ENCODE data around the gene TANK. TPM values are rescaled to one million over a fixed set of nuclear protein-coding genes. Genes with fewer than 3 reads are reported as not detected.

TANK gene
- total RNA-seq, 6 donors from 2014 or later = 41.9 to 214 (median 75.0) TPM

GRCh38 chr2:161228511-161229240, 68.4 kb downstream of the TANK start:
- Histone ChIP-seq H3K4me3 (no peak overlapping the region), H3K4me1 (no peaks in the 10 kb centered on the region), H3K27me3 (no peaks in the 10 kb centered on the region), H3K27ac (no peak overlapping the region), H3K9me3 (no peaks in the 10 kb centered on the region), H3K36me3 (peaks cover 0 to 81% (median 23%) of the 10 kb centered on the region in 4 donors)
- ATAC-seq (ENCODE audit: low FRiP score in 2 of 2) = peak; percentile 31 to 78
- DNase-seq = no peak
- TF ChIP-seq EP300 (IDR thresholded peaks at IDR 0.05) (peak in 2 of 4 donors; percentile 1 to 33), POLR2AphosphoS5 (IDR thresholded peaks at IDR 0.05) (no peak)
- 81 to 82% methylated on average over 6 of the region's 6 CpGs for WGBS, 2 donors

GRCh38 chr2:161230959-161231358, 70.7 kb downstream of the TANK start:
- Histone ChIP-seq H3K4me3 (no peak overlapping the region), H3K4me1 (no peaks in the 10 kb centered on the region), H3K27ac (no peak overlapping the region), H3K27me3 (no peaks in the 10 kb centered on the region), H3K36me3 (peaks cover 0 to 67% (median 18%) of the 10 kb centered on the region in 4 donors), H3K9me3 (no peaks in the 10 kb centered on the region)
- no peak for DNase-seq
- WGBS, 2 donors = 76 to 78% methylated on average over 4 of the region's 4 CpGs
- TF ChIP-seq POLR2AphosphoS5 (IDR thresholded peaks at IDR 0.05) = no peak
- ATAC-seq (ENCODE audit: low FRiP score in 2 of 2) = no peak

- Histone ChIP-seq H3K27me3 (no peaks in the 10 kb centered on the region), H3K27ac (no peak overlapping the region), H3K9me3 (no peaks in the 10 kb centered on the region), H3K4me3 (no peak overlapping the region), H3K36me3 (peaks cover 0 to 56% (median 17%) of the 10 kb centered on the region in 4 donors), H3K4me1 (peaks cover 5 to 8% (median 7%) of the 10 kb centered on the region in 4 donors)
- DNase-seq = no peak
- no peak for ATAC-seq (ENCODE audit: low FRiP score in 2 of 2)
- TF ChIP-seq POLR2AphosphoS5 (IDR thresholded peaks at IDR 0.05) (no peak), POLR2A (IDR thresholded peaks at IDR 0.05) (no peak), CTCF (IDR thresholded peaks at IDR 0.05) (no peak), EP300 (IDR thresholded peaks at IDR 0.05) (no peak)
Measured at GRCh38 chr2:161232571-161232970, 72.3 kb downstream of the TANK start.

GRCh38 chr2:161233858-161234431, 73.7 kb downstream of the TANK start:
- Histone ChIP-seq H3K27ac (no peak overlapping the region), H3K9me3 (no peaks in the 10 kb centered on the region), H3K36me3 (peaks cover 0 to 43% (median 9%) of the 10 kb centered on the region in 4 donors), H3K4me3 (no peak overlapping the region), H3K27me3 (no peaks in the 10 kb centered on the region), H3K4me1 (peaks cover 9 to 19% (median 13%) of the 10 kb centered on the region in 4 donors)
- DNase-seq (no peak), ATAC-seq (ENCODE audit: low FRiP score in 2 of 2) (no peak)
- no peak for TF ChIP-seq EP300 (IDR thresholded peaks at IDR 0.05)
- TF ChIP-seq CTCF (IDR thresholded peaks at IDR 0.05) = no peak
- no peak for TF ChIP-seq POLR2AphosphoS5 (IDR thresholded peaks at IDR 0.05)
- no peak for TF ChIP-seq POLR2A (IDR thresholded peaks at IDR 0.05)
- WGBS, 2 donors = 72 to 82% methylated on average over 2 of the region's 2 CpGs

- no peak overlapping the region for H3K4me3 ChIP-seq
- ATAC-seq (ENCODE audit: low FRiP score in 2 of 2) = no peak
- H3K27ac ChIP-seq = no peak overlapping the region
- no peaks in the 10 kb centered on the region for H3K9me3 ChIP-seq
- peaks cover 0 to 36% (median 6%) of the 10 kb centered on the region in 4 donors for H3K36me3 ChIP-seq
- no peaks in the 10 kb centered on the region for H3K27me3 ChIP-seq
- WGBS, 2 donors = 92 to 95% methylated on average over 2 of the region's 2 CpGs
- H3K4me1 ChIP-seq = peaks cover 9 to 21% (median 16%) of the 10 kb centered on the region in 4 donors
- no peak for TF ChIP-seq EP300 (IDR thresholded peaks at IDR 0.05)
- TF ChIP-seq POLR2A (IDR thresholded peaks at IDR 0.05) = no peak
- TF ChIP-seq CTCF (IDR thresholded peaks at IDR 0.05) = no peak
- TF ChIP-seq POLR2AphosphoS5 (IDR thresholded peaks at IDR 0.05) = no peak
- DNase-seq = no peak
Measured at GRCh38 chr2:161234627-161235026, 74.4 kb downstream of the TANK start.
